H1 (cell line): ENCODE results near the gene KRT6C. TPM values are rescaled to one million over a fixed set of nuclear protein-coding genes. Genes with fewer than 3 reads are reported as not detected.

Experiments
- CTCF ChIA-PET: fragments of 300-600 bp; sonication (Branson Sonifier 250); formaldehyde crosslinking; loops from one replicate; lab custom pipeline; 2021; ENCODE audit not compliant: partially characterized antibody; lab: Charles Lee
- POLR2A ChIA-PET: fragments of 300-600 bp; sonication (Branson Sonifier 250); formaldehyde crosslinking; loops from one replicate; lab custom pipeline; 2021; ENCODE audit warnings: inconsistent platforms; ENCODE audit not compliant: partially characterized antibody; lab: Charles Lee
- DNase-seq, 2 experiments: peaks; one replicate each; pipeline versions ENCODE4 v3.0.0 to v3.0.0-alpha.2; 2010 to 2022; ENCODE audit warnings: low spot score in 2 of 2, low read depth in 1 of 2, mixed read lengths in 1 of 2
- FAIRE-seq: peaks from 2 replicates; lab custom pipeline; 2011; peaks lifted over from hg19 to GRCh38; lab: Jason Lieb, UNC
- H2AFZ ChIP-seq: 2 replicates; pipeline ENCODE4 v1.8.1; 2012; ENCODE audit warnings: low read length, inconsistent platforms
- H2AK5ac ChIP-seq: 2 replicates; pipeline ENCODE4 v1.6.1; 2013; ENCODE audit warnings: low read depth, low read length
- H2BK120ac ChIP-seq: replicated peaks from 2 replicates; pipeline ENCODE3; 2013; ENCODE audit warnings: low read depth, low read length, inconsistent platforms
- H2BK12ac ChIP-seq: 2 replicates; pipeline ENCODE4 v1.6.1; 2013; ENCODE audit warnings: low read depth, low read length
- H2BK15ac ChIP-seq: 2 replicates; pipeline ENCODE4 v1.6.1; 2013; ENCODE audit warnings: low read length
- H2BK20ac ChIP-seq: 2 replicates; pipeline ENCODE4 v1.6.1; 2013; ENCODE audit warnings: low read length
- H2BK5ac ChIP-seq: 2 replicates; pipeline ENCODE4 v1.6.1; 2013; ENCODE audit warnings: low read depth, low read length
- H3K14ac ChIP-seq: 2 replicates; pipeline ENCODE4 v1.6.1; 2013; ENCODE audit warnings: inconsistent platforms; ENCODE audit not compliant: insufficient read length
- H3K18ac ChIP-seq: 2 replicates; pipeline ENCODE4 v1.6.1; 2013; ENCODE audit warnings: low read length; ENCODE audit errors: extremely low read depth
- H3K23ac ChIP-seq: 2 replicates; pipeline ENCODE4 v1.6.1; 2013; ENCODE audit warnings: inconsistent platforms; ENCODE audit not compliant: insufficient read length
- H3K23me2 ChIP-seq: 2 replicates; pipeline ENCODE4 v1.6.1; 2013; ENCODE audit warnings: low read depth, low read length
- H3K27ac ChIP-seq: 2 replicates; pipeline ENCODE4 v1.6.1; 2011; ENCODE audit warnings: low read depth, low read length, inconsistent platforms
- H3K27me3 ChIP-seq, 4 experiments: replicated peaks in 1 of 4; 1 replicate in 1 of 4; 2 replicates in 3 of 4; pipeline versions ENCODE4 v1.6.1 to v1.8.1; 2011 to 2013; ENCODE audit warnings: low read length in 3 of 4, mild to moderate bottlenecking in 3 of 4, inconsistent platforms in 2 of 4, mixed read lengths in 2 of 4, moderate library complexity in 1 of 4; ENCODE audit not compliant: control insufficient read depth in 3 of 4, insufficient read depth in 3 of 4; ENCODE audit errors: extremely low read depth in 1 of 4
- H3K36me3 ChIP-seq, 4 experiments: 2 replicates each; pipeline versions ENCODE4 v1.6.1 to v1.8.1; 2011 to 2013; ENCODE audit warnings: mild to moderate bottlenecking in 4 of 4, low read length in 3 of 4, moderate library complexity in 2 of 4, control low read depth in 1 of 4, inconsistent platforms in 1 of 4; ENCODE audit not compliant: insufficient read depth in 4 of 4, control insufficient read depth in 2 of 4
- H3K4ac ChIP-seq: replicated peaks from 2 replicates; pipeline ENCODE3; 2013; ENCODE audit warnings: low read length, low read depth, mixed read lengths, inconsistent platforms; ENCODE audit not compliant: insufficient read length
- H3K4me1 ChIP-seq, 4 experiments: replicated peaks in 1 of 4; 1 replicate in 1 of 4; 2 replicates in 3 of 4; pipeline versions ENCODE4 v1.6.1 to v1.8.1; 2011 to 2013; ENCODE audit warnings: low read length in 3 of 4, inconsistent platforms in 2 of 4, mixed read lengths in 1 of 4; ENCODE audit not compliant: insufficient read depth in 4 of 4, control insufficient read depth in 3 of 4
- H3K4me2 ChIP-seq, 2 experiments: 2 replicates each; pipeline versions ENCODE4 v1.6.1 to v1.8.1; 2011 to 2013; ENCODE audit warnings: low read depth in 2 of 2, low read length in 2 of 2, control low read depth in 1 of 2, inconsistent platforms in 1 of 2, mild to moderate bottlenecking in 1 of 2; ENCODE audit not compliant: insufficient read depth in 1 of 2
- H3K4me3 ChIP-seq, 4 experiments: fragments of 200-600, 300-600 bp in 1 of 4; sonication (generic), shearing (Covaris generic), sonication (Bioruptor Twin) in 1 of 4; 2 replicates each; pipeline versions ENCODE4 v1.5.1 to v1.8.1; 2011 to 2016; ENCODE audit warnings: low read length in 4 of 4, low read depth in 3 of 4, control low read depth in 2 of 4, inconsistent platforms in 2 of 4, mild to moderate bottlenecking in 2 of 4, mixed read lengths in 1 of 4, moderate library complexity in 1 of 4; ENCODE audit not compliant: insufficient read depth in 2 of 4; ENCODE audit errors: extremely low read depth in 1 of 4
- H3K56ac ChIP-seq: replicated peaks from 2 replicates; pipeline ENCODE3; 2013; ENCODE audit warnings: low read depth, mild to moderate bottlenecking, mixed read lengths, low read length, inconsistent platforms; ENCODE audit not compliant: insufficient read length
- H3K79me1 ChIP-seq: 2 replicates; pipeline ENCODE4 v1.6.1; 2013; ENCODE audit warnings: low read depth, low read length, control low read depth
- H3K79me2 ChIP-seq, 2 experiments: 2 replicates each; pipeline versions ENCODE4 v1.6.1 to v1.8.1; 2012 to 2013; ENCODE audit warnings: low read length in 2 of 2, mild to moderate bottlenecking in 2 of 2, inconsistent platforms in 1 of 2; ENCODE audit not compliant: insufficient read depth in 2 of 2, control insufficient read depth in 1 of 2
- H3K9ac ChIP-seq, 4 experiments: replicated peaks in 1 of 4; 1 replicate in 1 of 4; 2 replicates in 3 of 4; pipeline versions ENCODE4 v1.6.1 to v1.8.1; 2011 to 2013; ENCODE audit warnings: low read depth in 3 of 4, low read length in 3 of 4, control low read depth in 2 of 4, mild to moderate bottlenecking in 2 of 4, moderate library complexity in 2 of 4, inconsistent platforms in 1 of 4; ENCODE audit errors: extremely low read depth in 1 of 4
- H3K9me3 ChIP-seq, 2 experiments: 2 replicates each; pipeline versions ENCODE4 v1.6.1 to v1.8.1; 2012 to 2013; ENCODE audit warnings: mild to moderate bottlenecking in 2 of 2, moderate library complexity in 2 of 2, control low read depth in 1 of 2, inconsistent platforms in 1 of 2, low read depth in 1 of 2, low read length in 1 of 2, mixed read lengths in 1 of 2; ENCODE audit not compliant: insufficient read depth in 2 of 2
- H4K20me1 ChIP-seq, 2 experiments: replicated peaks in 1 of 2; 2 replicates each; pipeline versions ENCODE3 to v1.8.1; 2011 to 2013; ENCODE audit warnings: inconsistent platforms in 2 of 2, low read length in 2 of 2, mild to moderate bottlenecking in 1 of 2; ENCODE audit not compliant: insufficient read depth in 2 of 2, control insufficient read depth in 1 of 2
- H4K5ac ChIP-seq: 2 replicates; pipeline ENCODE4 v1.6.1; 2013; ENCODE audit warnings: low read length, low read depth, mixed read lengths, inconsistent platforms; ENCODE audit not compliant: insufficient read length
- H4K8ac ChIP-seq: 2 replicates; pipeline ENCODE4 v1.8.0; 2013; ENCODE audit warnings: mild to moderate bottlenecking, moderate library complexity, low read length, inconsistent platforms; ENCODE audit not compliant: insufficient read depth; ENCODE audit errors: extremely low read depth
- H4K91ac ChIP-seq: replicated peaks from 2 replicates; pipeline ENCODE3; 2013; ENCODE audit warnings: low read length, mixed read lengths, inconsistent platforms; ENCODE audit not compliant: insufficient read length
- CREB1 ChIP-seq: IDR thresholded peaks from 2 replicates; pipeline ENCODE4 v1.6.1; 2012; ENCODE audit warnings: inconsistent platforms
- POLR2AphosphoS5 ChIP-seq: IDR thresholded peaks from 2 replicates; pipeline ENCODE4 v1.6.1; 2011; ENCODE audit warnings: low read depth, low read length
- WGBS, 2 experiments: shearing (Covaris generic) in 1 of 2; methylation state at CpG; one replicate each; pipeline versions ENCODE4 v1.1.6 to v1.1.7; 2013 to 2015; ENCODE audit warnings: low lambda C conversion rate in 2 of 2, mixed read lengths in 2 of 2, inconsistent platforms in 1 of 2, low coverage in 1 of 2, missing lambda C conversion rate in 1 of 2; ENCODE audit not compliant: insufficient replicate concordance in 2 of 2, insufficient coverage in 1 of 2, insufficient read length in 1 of 2; ENCODE audit errors: extremely low coverage in 1 of 2, missing lambda C conversion rate in 1 of 2; 5-methylcytosine and 5-hydroxymethylcytosine counted together
- polyA plus RNA-seq, 7 experiments: library from polyadenylated mRNA; depleted of rRNA in 3 of 7; stranded (reverse) in 5 of 7; unstranded in 2 of 7; fragments of >200 nt in 5 of 7; fragments of 200-250 nt in 2 of 7; gene quantifications; 1 replicate in 5 of 7; 2 replicates in 1 of 7; 4 replicates in 1 of 7; pipeline versions ENCODE4 v1.2.1 to v1.2.3, GENCODE V29; 2011 to 2013; ENCODE audit warnings: missing spikeins in 2 of 7, mixed read lengths in 2 of 7
- total RNA-seq: library from RNA; stranded (reverse); fragmentation: NEBNext Ultra II Directional; extraction: Animal tissue kit (Norgen Biotek cat#: 25700); gene quantifications from 2 replicates; pipeline ENCODE4 v1.2.1, GENCODE V29; 2021

The KRT6C gene
- total and polyA plus RNA-seq, 2 of the 8 experiments (the other 6 are each of a cell fraction or from before 2014, with no cell fraction given), result not detected

DNA sequence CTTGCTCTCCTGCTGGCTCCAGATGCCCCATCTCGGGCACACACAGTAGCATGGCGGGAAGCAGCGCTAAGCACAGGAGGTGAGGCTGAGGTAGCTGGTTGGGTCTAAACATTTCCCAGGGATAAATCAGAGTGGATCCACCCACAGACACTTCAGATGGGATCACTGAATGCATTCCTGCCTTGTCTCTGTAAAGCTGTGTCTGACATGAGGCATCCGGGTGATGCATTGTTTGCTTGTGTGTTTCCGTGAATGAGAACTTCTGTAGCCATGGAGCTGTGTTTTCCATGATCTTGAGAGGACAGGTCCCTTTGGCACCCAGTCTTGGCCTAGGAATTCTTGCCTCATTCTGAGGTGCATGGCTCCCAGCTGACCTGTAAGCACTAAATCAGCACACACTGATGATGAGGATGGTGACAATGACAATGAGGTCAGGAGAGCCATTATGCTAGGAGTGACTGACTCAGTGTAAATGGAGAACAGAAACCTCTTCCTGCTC, 32.7 kb downstream of the KRT6C start:
- WGBS, 2 experiments, result 93% methylated on average over 5 of the region's 5 CpGs; no CpG with 5 or more reads in 1 of the 2 experiments
- Histone ChIP-seq H3K23me2 (no peaks in the 10 kb centered on the region), H3K4ac (no peak overlapping the region), H2AFZ (no peak overlapping the region), H2BK20ac (no peak overlapping the region), H4K20me1 (no peaks in the 10 kb centered on the region), H3K4me1 (peaks cover 0 to 5% (median 3%) of the 10 kb centered on the region in 4 experiments; a peak in 3 of 7 replicates), H2AK5ac (no peak overlapping the region; the same call in 1 of the 2 replicates), H2BK5ac (no peak overlapping the region), H3K27ac (no peak overlapping the region), H4K8ac (no peak overlapping the region), H3K9ac (no peak overlapping the region), H3K9me3 (no peaks in the 10 kb centered on the region), H3K36me3 (no peaks in the 10 kb centered on the region), H3K4me3 (no peak overlapping the region), H2BK15ac (no peak overlapping the region), H3K27me3 (no peaks in the 10 kb centered on the region; a peak in 2 of 7 replicates), H3K14ac (no peak overlapping the region), H3K4me2 (no peak overlapping the region), H3K18ac (no peak overlapping the region), H3K23ac (no peak overlapping the region), H4K5ac (no peak overlapping the region), H3K56ac (no peak overlapping the region), H2BK12ac (no peak overlapping the region), H4K91ac (no peak overlapping the region), H2BK120ac (no peak overlapping the region), H3K79me1 (no peaks in the 10 kb centered on the region), H3K79me2 (no peaks in the 10 kb centered on the region)
- DNase-seq, result no peak
- FAIRE-seq, result no peak
- ChIA-PET POLR2A (interaction anchor here (0.6 kb wide), 1 partner anchor 311 kb away, joined by 4 read pairs; no protein-coding TSS in a partner anchor), CTCF (interaction anchor here (0.7 to 3.1 kb wide), 9 partner anchors 10 to 430 kb away, joined by 3 to 12 read pairs (median 3); no protein-coding TSS in a partner anchor)
- TF ChIP-seq POLR2AphosphoS5 (no peak), CREB1 (no peak)
